ENCODE measurements around the gene EFCAB12. TPM values are rescaled to one million over a fixed set of nuclear protein-coding genes. Genes with fewer than 3 reads are reported as not detected.
"Not testable (repeated sequence)": the region's sequence is repeated elsewhere in the genome, so short reads cannot be mapped to it uniquely, and the experiment has no call there.

Gene EFCAB12
- total RNA-seq, 4 donors from 2014 or later = 0.08 to 0.47 TPM; not detected in 2

- ATAC-seq = no peak
- H3K4me1 ChIP-seq = peaks cover 0 to 9% (median 0%) of the 10 kb centered on the region in 3 donors
- no peaks in the 10 kb centered on the region for H3K9me3 ChIP-seq
- H3K27ac ChIP-seq = no peak overlapping the region
- TF ChIP-seq POLR2A (IDR thresholded peaks at IDR 0.05) = no peak
- no peak for TF ChIP-seq CTCF (IDR thresholded peaks at IDR 0.05)
- TF ChIP-seq EP300 (IDR thresholded peaks at IDR 0.05) = no peak
- TF ChIP-seq POLR2AphosphoS5 (IDR thresholded peaks at IDR 0.05) = no peak
- peaks cover 6% of the 10 kb centered on the region for H3K27me3 ChIP-seq
- 98 to 100% methylated on average over 2 to 3 of the region's 3 CpGs for WGBS, 2 donors (ENCODE audit: low coverage in 1 of 2)
- no peaks in the 10 kb centered on the region for H3K36me3 ChIP-seq
- H3K4me3 ChIP-seq = no peak overlapping the region
These were observed 13.1 kb downstream of the EFCAB12 start for GRCh38 chr3:129415378-129415777.

- ATAC-seq = no peak
- peaks cover 0 to 9% (median 0%) of the 10 kb centered on the region in 3 donors for H3K4me1 ChIP-seq
These were observed 14.5 kb downstream of the EFCAB12 start for GRCh38 chr3:129413687-129414506.

GRCh38 chr3:129413238-129413637, 15.2 kb downstream of the EFCAB12 start:
- not testable (repeated sequence) for H3K36me3 ChIP-seq, ATAC-seq, H3K4me1 ChIP-seq, H3K27ac ChIP-seq, H3K9me3 ChIP-seq, H3K4me3 ChIP-seq, H3K27me3 ChIP-seq
- WGBS, 2 donors (ENCODE audit: low coverage in 1 of 2) = 86% methylated on average over 2 of the region's 3 CpGs; no CpG with 5 or more reads in 1 of the 2 donors

More at GRCh38 chr3:129413687-129414506, 14.5 kb downstream of the EFCAB12 start:
- H3K4me3 ChIP-seq = no peak overlapping the region
- H3K36me3 ChIP-seq = no peaks in the 10 kb centered on the region
- TF ChIP-seq POLR2A (IDR thresholded peaks at IDR 0.05) (no peak), EP300 (IDR thresholded peaks at IDR 0.05) (no peak), POLR2AphosphoS5 (IDR thresholded peaks at IDR 0.05) (no peak), CTCF (IDR thresholded peaks at IDR 0.05) (no peak)
- H3K27me3 ChIP-seq = peaks cover 6% of the 10 kb centered on the region
- WGBS, 2 donors (ENCODE audit: low coverage in 1 of 2) = 34 to 73% methylated on average over 3 of the region's 4 CpGs
- H3K27ac ChIP-seq = no peak overlapping the region
- H3K9me3 ChIP-seq = no peaks in the 10 kb centered on the region

- no peak for ATAC-seq
- Histone ChIP-seq H3K9me3 (no peaks in the 10 kb centered on the region), H3K4me3 (no peak overlapping the region), H3K27ac (no peak overlapping the region), H3K27me3 (peaks cover 6% of the 10 kb centered on the region), H3K4me1 (peaks cover 0 to 4% (median 0%) of the 10 kb centered on the region in 3 donors), H3K36me3 (no peaks in the 10 kb centered on the region)
- WGBS, 2 donors (ENCODE audit: low coverage in 1 of 2) = 28 to 67% methylated on average over 2 to 4 of the region's 6 CpGs
- TF ChIP-seq EP300 (IDR thresholded peaks at IDR 0.05) (no peak), POLR2AphosphoS5 (IDR thresholded peaks at IDR 0.05) (no peak), POLR2A (IDR thresholded peaks at IDR 0.05) (no peak), CTCF (IDR thresholded peaks at IDR 0.05) (no peak)
These were observed 15.8 kb downstream of the EFCAB12 start for GRCh38 chr3:129412542-129413198.

- H3K4me1 ChIP-seq = no peaks in the 10 kb centered on the region
- H3K9me3 ChIP-seq = no peaks in the 10 kb centered on the region
- no peak overlapping the region for H3K27ac ChIP-seq
- no peak overlapping the region for H3K4me3 ChIP-seq
- no peak for ATAC-seq
- peaks cover 6% of the 10 kb centered on the region for H3K27me3 ChIP-seq
- no peak for TF ChIP-seq EP300 (IDR thresholded peaks at IDR 0.05)
- no peak for TF ChIP-seq CTCF (IDR thresholded peaks at IDR 0.05)
- no peak for TF ChIP-seq POLR2A (IDR thresholded peaks at IDR 0.05)
- no peak for TF ChIP-seq POLR2AphosphoS5 (IDR thresholded peaks at IDR 0.05)
- WGBS, 2 donors (ENCODE audit: low coverage in 1 of 2) = 79 to 100% methylated on average over 3 to 12 of the region's 17 CpGs
- no peaks in the 10 kb centered on the region for H3K36me3 ChIP-seq
These were observed 17.5 kb downstream of the EFCAB12 start for GRCh38 chr3:129410971-129411370.

All from gastroesophageal sphincter (tissue), 4 donors.